Spleen (tissue), 11 donors: Measurements from ENCODE around the gene PTOV1. TPM values are rescaled to one million over a fixed set of nuclear protein-coding genes. Genes with fewer than 3 reads are reported as not detected.

ENCODE experiments used
- DNase-seq: peaks from one replicate; pipeline ENCODE4 v3.0.0-alpha.2; 2020
- H3K27ac ChIP-seq, 8 donors: fragments of 200-600 bp; sonication (generic) in 7 of 8; 1 replicate in 4 of 8; 2 replicates in 4 of 8; pipeline versions ENCODE4 v1.5.0 to v1.8.0; 2016 to 2021; ENCODE audit warnings: inconsistent platforms in 4 of 8, mild to moderate bottlenecking in 4 of 8, moderate library complexity in 1 of 8
- H3K27me3 ChIP-seq, 7 donors: fragments of 200-600 bp; sonication (generic) in 6 of 7; replicated peaks in 1 of 7; 1 replicate in 4 of 7; 2 replicates in 3 of 7; pipeline versions ENCODE4 v1.5.0 to v1.8.0; 2016 to 2021; ENCODE audit warnings: inconsistent platforms in 3 of 7, mild to moderate bottlenecking in 1 of 7
- H3K36me3 ChIP-seq, 6 donors: fragments of 200-600 bp; sonication (generic) in 5 of 6; 1 replicate in 4 of 6; 2 replicates in 2 of 6; pipeline versions ENCODE4 v1.5.0 to v1.8.0; 2016 to 2021; ENCODE audit warnings: inconsistent platforms in 2 of 6
- H3K4me1 ChIP-seq, 6 donors: fragments of 200-600 bp; sonication (generic) in 5 of 6; 1 replicate in 3 of 6; 2 replicates in 3 of 6; pipeline versions ENCODE4 v1.5.0 to v1.8.0; 2016 to 2021; ENCODE audit warnings: inconsistent platforms in 3 of 6
- H3K4me3 ChIP-seq, 8 donors: fragments of 200-600 bp; sonication (generic) in 7 of 8; 1 replicate in 4 of 8; 2 replicates in 4 of 8; pipeline versions ENCODE4 v1.5.0 to v1.8.0; 2016 to 2021; ENCODE audit warnings: inconsistent platforms in 4 of 8, mild to moderate bottlenecking in 4 of 8, moderate library complexity in 2 of 8
- H3K9me3 ChIP-seq, 8 donors: fragments of 200-600 bp; sonication (generic) in 7 of 8; 1 replicate in 4 of 8; 2 replicates in 4 of 8; pipeline versions ENCODE4 v1.5.0 to v1.8.0; 2016 to 2021; ENCODE audit warnings: inconsistent platforms in 4 of 8
- CTCF ChIP-seq, 11 experiments: fragments of 200-600 bp in 7 of 11; fragments of 450-650 bp in 4 of 11; sonication (generic) in 4 of 11; IDR thresholded peaks in 8 of 11; conservative IDR thresholded peaks in 3 of 11; 1 replicate in 7 of 11; 2 replicates in 4 of 11; pipeline versions ENCODE4 v1.4.0 to v1.8.0; 2016 to 2021; ENCODE audit warnings: antibody characterized with exemption in 11 of 11, inconsistent platforms in 4 of 11, mild to moderate bottlenecking in 1 of 11
- POLR2A ChIP-seq, 3 donors: fragments of 450-650 bp; IDR thresholded peaks; one replicate each; pipeline ENCODE4 v1.5.1; 2017; ENCODE audit warnings: antibody characterized with exemption in 3 of 3, mild to moderate bottlenecking in 1 of 3
- POLR2AphosphoS5 ChIP-seq, 3 donors: sonication (generic); formaldehyde crosslinking; IDR thresholded peaks; one replicate each; pipeline ENCODE4 v1.5.1; 2017; ENCODE audit warnings: antibody characterized with exemption in 3 of 3
- WGBS, 5 donors: extraction: QIAGEN DNeasy Blood & Tissue Kit in 3 of 5; methylation state at CpG; one replicate each; pipeline versions ENCODE4 v1.1.5 to v1.1.7; 2013 to 2018; 5-methylcytosine and 5-hydroxymethylcytosine counted together
- intact Hi-C: fragments of 100-400 bp; cut with DNase I; formaldehyde crosslinking; loops from one replicate; pipeline ENCODE4 v1.15.0; 2023; ENCODE audit warnings: low total_unique reads
- polyA plus RNA-seq, 3 donors: library from polyadenylated mRNA; stranded (reverse); fragments of 200-250 nt; gene quantifications; one replicate each; pipeline ENCODE4 v1.2.1, GENCODE V29; 2013
- total RNA-seq, 7 donors: library from RNA; depleted of rRNA in 3 of 7; stranded (reverse); fragments of >200 nt in 3 of 7; fragmentation: NEBNext Ultra II Directional in 4 of 7; extraction: Animal tissue kit (Norgen Biotek cat#: 25700) in 4 of 7; gene quantifications; one replicate each; pipeline versions ENCODE4 v1.1.0 to v1.2.1, GENCODE V29; 2016 to 2021
- donor health status: healthy with polysubstance abuse.
- donor health status: DM: no; HTN: no; CAD: no; lungs with moderate emphysema.
- donor health status: DM: no; HTN: no; CAD: no.
- donor health status: Bipolar disorder and iron deficiency.
- donor health status: healthy.
- donor health status: DM: no; HTN: no; CAD: no.
- donor health status: DM: yes; HTN: yes; CAD: no.

The PTOV1 gene
- total and polyA plus RNA-seq, 10 donors = 61.4 to 127 (median 90.2) TPM

DNA sequence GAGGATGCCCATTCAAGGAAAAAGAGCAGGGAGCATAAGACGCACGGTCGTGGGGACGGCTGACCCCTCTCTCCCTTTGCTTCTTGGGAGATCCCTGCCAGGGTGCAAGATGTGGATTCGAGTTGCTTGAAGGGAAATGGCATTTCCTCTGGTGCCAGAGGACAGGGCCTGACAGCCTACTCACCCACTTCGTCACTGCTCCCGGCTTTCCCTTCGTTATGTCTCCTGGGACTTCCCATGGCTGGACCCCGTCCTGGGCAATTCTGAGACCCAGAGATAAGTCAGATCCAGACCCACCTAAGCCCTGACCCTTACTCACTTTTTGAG, 27.7 kb downstream of the PTOV1 start:
- 86 to 92% (median 86%) methylated on average over 9 of the region's 9 CpGs for WGBS, 5 donors
- Histone ChIP-seq H3K27me3 (no peaks in the 10 kb centered on the region), H3K27ac (peak overlapping the region in 7 of 8 donors; percentile 96 to 100 (median 99)), H3K36me3 (peaks cover 9 to 63% (median 46%) of the 10 kb centered on the region in 6 donors), H3K4me3 (peak overlapping the region in 6 of 8 donors; percentile 72 to 87 (median 82)), H3K4me1 (peaks cover 10 to 45% (median 26%) of the 10 kb centered on the region in 6 donors), H3K9me3 (no peaks in the 10 kb centered on the region)
- TF ChIP-seq POLR2AphosphoS5 (IDR thresholded peaks at IDR 0.05) (no peak), POLR2A (IDR thresholded peaks at IDR 0.05) (no peak), CTCF (IDR thresholded peaks at IDR 0.05 in 8 of 11, conservative IDR thresholded peaks at IDR 0.05 in 3 of 11) (no peak)
- intact Hi-C loops = no loop called here
- peak; percentile 75 for DNase-seq

GRCh38 chr19:49879243-49879963, 28.4 kb downstream of the PTOV1 start:
- 90 to 98% (median 92%) methylated on average over 12 of the region's 12 CpGs for WGBS, 5 donors

DNA sequence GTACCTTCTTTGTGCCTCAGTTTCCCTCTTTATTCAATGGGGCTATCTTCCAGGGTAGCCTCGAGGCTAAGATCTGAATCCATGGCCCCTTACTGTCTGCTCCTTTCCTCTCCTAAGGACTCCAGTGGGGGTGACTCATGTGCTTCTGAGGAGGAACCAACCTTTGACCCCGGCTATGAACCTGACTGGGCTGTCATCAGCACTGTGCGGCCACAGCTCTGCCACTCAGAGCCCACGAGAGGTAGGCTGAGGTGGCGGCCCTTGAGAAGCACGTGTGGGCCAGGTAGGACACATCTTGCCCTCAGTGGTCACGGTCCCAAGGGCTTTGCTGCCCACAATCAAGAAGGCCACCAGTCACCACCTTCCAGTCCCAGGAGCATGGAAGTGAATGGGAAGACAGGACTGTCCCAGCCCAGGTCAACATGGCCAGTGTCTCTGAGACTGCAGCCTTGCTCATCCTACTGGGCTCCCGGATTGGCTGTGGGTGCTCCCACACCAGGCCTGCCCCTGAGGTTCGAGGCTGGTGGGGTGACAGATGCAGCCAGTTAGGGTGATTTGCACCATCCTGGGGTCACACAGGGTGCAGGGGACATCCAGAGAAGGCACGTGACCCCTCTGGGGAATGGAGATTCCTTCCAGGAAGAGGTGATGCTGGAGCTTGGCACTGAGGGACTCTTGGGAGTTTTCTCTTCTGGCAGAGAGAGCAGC, 29.4 kb downstream of the PTOV1 start:
- no peak for DNase-seq
- intact Hi-C loops = no loop called here
- Histone ChIP-seq H3K27me3 (no peaks in the 10 kb centered on the region), H3K4me1 (peaks cover 9 to 34% (median 20%) of the 10 kb centered on the region in 6 donors), H3K27ac (no peak overlapping the region), H3K9me3 (no peaks in the 10 kb centered on the region), H3K36me3 (peaks cover 9 to 68% (median 61%) of the 10 kb centered on the region in 6 donors), H3K4me3 (no peak overlapping the region)
- TF ChIP-seq POLR2A (IDR thresholded peaks at IDR 0.05) (no peak), POLR2AphosphoS5 (IDR thresholded peaks at IDR 0.05) (peak in 1 of 3 donors; percentile 7), CTCF (IDR thresholded peaks at IDR 0.05 in 8 of 11, conservative IDR thresholded peaks at IDR 0.05 in 3 of 11) (no peak)
- WGBS, 5 donors = 91 to 97% (median 95%) methylated on average over 4 to 10 of the region's 10 CpGs

More at GRCh38 chr19:49879243-49879963, 28.4 kb downstream of the PTOV1 start:
- TF ChIP-seq POLR2AphosphoS5 (IDR thresholded peaks at IDR 0.05) (no peak), CTCF (IDR thresholded peaks at IDR 0.05 in 8 of 11, conservative IDR thresholded peaks at IDR 0.05 in 3 of 11) (no peak)
- peak; percentile 80 for DNase-seq
- Histone ChIP-seq H3K9me3 (no peaks in the 10 kb centered on the region), H3K4me3 (no peak overlapping the region), H3K27me3 (no peaks in the 10 kb centered on the region), H3K36me3 (peaks cover 9 to 63% (median 52%) of the 10 kb centered on the region in 6 donors), H3K4me1 (peaks cover 10 to 43% (median 26%) of the 10 kb centered on the region in 6 donors), H3K27ac (peak overlapping the region in 3 of 8 donors; percentile 2 to 100 (median 99))
- intact Hi-C loops = no loop called here

- peak; percentile 74 for DNase-seq
- Histone ChIP-seq H3K27me3 (no peaks in the 10 kb centered on the region), H3K4me1 (peaks cover 4 to 28% (median 14%) of the 10 kb centered on the region in 6 donors), H3K27ac (no peak overlapping the region), H3K9me3 (no peaks in the 10 kb centered on the region), H3K36me3 (peaks cover 9 to 77% (median 64%) of the 10 kb centered on the region in 6 donors), H3K4me3 (no peak overlapping the region)
- WGBS, 5 donors = 94 to 98% (median 96%) methylated on average over 12 to 17 of the region's 17 CpGs
- TF ChIP-seq CTCF (IDR thresholded peaks at IDR 0.05 in 8 of 11, conservative IDR thresholded peaks at IDR 0.05 in 3 of 11) = no peak
- TF ChIP-seq POLR2AphosphoS5 (IDR thresholded peaks at IDR 0.05) = no peak
- TF ChIP-seq POLR2A (IDR thresholded peaks at IDR 0.05) = no peak
- intact Hi-C loops = no loop called here
Observed at GRCh38 chr19:49881186-49881585, 30.2 kb downstream of the PTOV1 start.
